Activated effector memory CD4-positive, alpha-beta T cell treated with Interleukin-2 at 50 U/mL for 16 hours (primary cell): ENCODE data around the gene MAPKBP1.

Experiments used
- DNase-seq: peaks from one replicate; pipeline ENCODE4 v3.0.0-alpha.2; 2020

The MAPKBP1 gene

DNA sequence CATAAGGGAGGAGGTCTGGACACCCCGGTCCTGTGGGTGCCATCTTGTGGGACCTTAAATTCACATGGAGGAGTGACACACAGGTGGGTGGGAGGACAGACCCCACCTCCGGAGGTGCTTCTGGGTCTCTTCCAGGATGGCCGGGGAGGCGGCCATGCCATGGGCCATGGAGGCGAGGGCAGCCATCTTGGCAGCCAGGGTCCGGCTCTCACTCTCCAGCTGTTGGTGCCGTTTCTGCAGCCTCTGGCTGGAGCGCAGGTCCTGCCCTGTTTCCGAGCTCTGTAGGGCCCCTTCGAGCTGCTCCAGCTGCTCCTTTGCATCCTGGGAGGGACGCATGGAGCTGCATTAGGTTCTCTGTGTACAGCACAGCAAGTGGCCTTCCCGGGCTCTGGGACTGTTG is 100.5 kb downstream of the MAPKBP1 start:
- no peak for DNase-seq

DNA sequence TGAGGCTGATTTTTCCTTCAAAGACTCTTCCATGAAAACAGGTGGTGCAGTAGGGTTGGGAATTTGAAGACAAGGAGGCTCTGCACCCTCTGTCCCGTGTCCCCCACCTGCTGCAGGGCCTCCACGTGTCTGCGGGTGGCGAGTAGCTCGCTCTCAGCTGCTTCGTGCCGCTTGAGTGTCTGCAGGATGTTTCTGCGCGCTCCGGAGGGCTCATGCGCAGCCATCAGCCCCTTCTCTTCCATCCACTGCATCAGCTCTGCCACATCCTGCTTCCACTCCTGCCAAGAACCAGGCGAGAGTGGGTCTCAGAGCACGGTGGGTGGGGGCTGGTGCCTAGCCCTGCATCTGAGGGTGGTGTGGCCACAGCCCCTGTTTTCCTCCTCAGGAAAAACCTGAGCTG is 101.7 kb downstream of the MAPKBP1 start:
- no peak for DNase-seq

DNA sequence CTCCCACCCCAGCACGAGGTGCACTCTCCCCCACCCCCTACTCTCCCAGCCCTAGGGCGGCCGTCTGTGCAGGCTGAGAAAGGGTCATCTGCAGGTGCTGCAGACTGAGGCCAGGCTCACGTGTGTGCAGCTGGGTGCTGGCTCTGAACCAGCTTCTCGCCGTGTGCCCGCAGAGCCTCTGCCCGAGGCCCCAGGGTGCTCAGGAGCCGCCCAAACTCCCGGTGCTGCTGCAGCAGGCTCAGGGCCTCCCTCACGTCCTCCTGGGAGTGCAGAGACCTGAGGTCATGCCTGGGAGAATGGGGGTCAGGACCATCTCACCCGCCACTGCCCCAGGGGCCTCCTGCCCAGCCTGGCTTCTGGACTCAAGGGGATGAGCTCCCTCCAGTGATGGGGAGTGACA is 102.4 kb downstream of the MAPKBP1 start:
- DNase-seq = no peak
